GM12878 (cell line): ENCODE results near the gene RAPH1. TPM values are rescaled to one million over a fixed set of nuclear protein-coding genes. Genes with fewer than 3 reads are reported as not detected.

Experiments
- ATAC-seq: fragments of 200-7000 bp; cut with Tn5 transposase; 3 replicates; pipeline ENCODE4 v1.9.1; 2020; ENCODE audit warnings: mild to moderate bottlenecking, moderate library complexity
- BruUV-seq: library from RNA; stranded (reverse); fragments of 400-500 nt; replicated peaks from 2 replicates; lab custom pipeline; 2021; lab: Mats Ljungman, UMichigan
- CTCF ChIA-PET: fragments of 300-600 bp; sonication (Branson Sonifier 250); formaldehyde crosslinking; extraction: SDS; loops from one replicate; lab custom pipeline; 2021; ENCODE audit warnings: inconsistent platforms; lab: Yijun Ruan, JAX
- POLR2A ChIA-PET: fragments of 350-600 bp; formaldehyde crosslinking; extraction: SDS; loops from one replicate; lab custom pipeline; 2021; ENCODE audit warnings: inconsistent platforms; lab: Charles Lee
- RAD21 ChIA-PET: fragments of 300-600 bp; sonication (Branson Sonifier 250); formaldehyde crosslinking; loops from one replicate; lab custom pipeline; 2023; ENCODE audit warnings: antibody characterized with exemption; ENCODE audit not compliant: unreplicated experiment; lab: Charles Lee
- SMC1A ChIA-PET: fragments of 300-600 bp; sonication (Branson Sonifier 250); formaldehyde crosslinking; loops from one replicate; lab custom pipeline; 2023; ENCODE audit not compliant: unreplicated experiment, uncharacterized antibody; lab: Charles Lee
- DNase-seq: peaks from one replicate; pipeline ENCODE4 v3.0.0-alpha.2; 2011; ENCODE audit warnings: low read depth, low spot score
- FAIRE-seq: peaks from 3 replicates; lab custom pipeline; 2011; peaks lifted over from hg19 to GRCh38; lab: Jason Lieb, UNC
- H2AFZ ChIP-seq: 2 replicates; pipeline ENCODE4 v1.6.0; 2011; ENCODE audit warnings: low read depth, low read length, control low read depth; ENCODE audit not compliant: control insufficient read depth
- H3K27ac ChIP-seq: 2 replicates; pipeline ENCODE4 v1.5.1; 2011; ENCODE audit warnings: control low read depth; ENCODE audit not compliant: control insufficient read depth, insufficient read depth
- H3K27me3 ChIP-seq, 2 experiments: replicated peaks in 1 of 2; 2 replicates each; pipeline versions ENCODE4 v1.6.0 to v1.6.1; 2011; ENCODE audit warnings: low read length in 1 of 2; ENCODE audit not compliant: control insufficient read depth in 2 of 2, insufficient read depth in 2 of 2
- H3K36me3 ChIP-seq, 2 experiments: 2 replicates each; pipeline ENCODE4 v1.5.1; 2011; ENCODE audit warnings: low read length in 1 of 2; ENCODE audit not compliant: control insufficient read depth in 2 of 2, insufficient read depth in 2 of 2
- H3K4me1 ChIP-seq: 2 replicates; pipeline ENCODE4 v1.6.1; 2011; ENCODE audit warnings: mild to moderate bottlenecking, low read length, moderate library complexity, mixed read lengths; ENCODE audit not compliant: control insufficient read depth, insufficient read depth
- H3K4me2 ChIP-seq: 2 replicates; pipeline ENCODE4 v1.6.0; 2011; ENCODE audit warnings: control low read depth; ENCODE audit not compliant: control insufficient read depth, insufficient read depth
- H3K4me3 ChIP-seq: fragments of 200-600 bp; sonication (generic); 2 replicates; pipeline ENCODE4 v1.5.1; 2016
- H3K79me2 ChIP-seq: 2 replicates; pipeline ENCODE4 v1.6.0; 2011; ENCODE audit warnings: low read length; ENCODE audit not compliant: control insufficient read depth, insufficient read depth
- H3K9ac ChIP-seq: 2 replicates; pipeline ENCODE4 v1.8.0; 2011; ENCODE audit warnings: low read length, control low read depth, mixed read lengths; ENCODE audit not compliant: control insufficient read depth, insufficient read depth
- H3K9me3 ChIP-seq: replicated peaks from 3 replicates; pipeline ENCODE4 v1.5.1; 2011; ENCODE audit warnings: mild to moderate bottlenecking, low read length; ENCODE audit not compliant: control insufficient read depth, insufficient read depth
- H4K20me1 ChIP-seq: 2 replicates; pipeline ENCODE4 v1.6.0; 2011; ENCODE audit not compliant: control insufficient read depth, insufficient read depth
- ASH2L ChIP-seq: fragments of 300-600, 200-600 bp; sonication (generic); IDR thresholded peaks from 2 replicates; pipeline ENCODE4 v1.6.1; 2017; ENCODE audit warnings: low read depth, mild to moderate bottlenecking, borderline replicate concordance
- CBFB ChIP-seq: IDR thresholded peaks from 2 replicates; pipeline ENCODE4 v1.6.1; 2016; ENCODE audit warnings: antibody characterized with exemption, low read depth
- CEBPZ ChIP-seq: fragments of 150-350 bp; IDR thresholded peaks from 2 replicates; pipeline ENCODE4 v1.6.1; 2016; ENCODE audit warnings: low read depth, low read length
- CHD2 ChIP-seq: IDR thresholded peaks from 2 replicates; pipeline ENCODE4 v1.6.1; 2011; ENCODE audit warnings: low read depth, low read length, improper control_type of control experiment, borderline replicate concordance
- CREM ChIP-seq: IDR thresholded peaks from 2 replicates; pipeline ENCODE4 v1.6.1; 2014; ENCODE audit warnings: antibody characterized with exemption, low read depth
- GATAD2B ChIP-seq: fragments of 450-650 bp; conservative IDR thresholded peaks from 2 replicates; pipeline ENCODE4 v1.6.1; 2017; ENCODE audit warnings: low read depth, mild to moderate bottlenecking, moderate library complexity
- IRF5 ChIP-seq: fragments of 450-650 bp; IDR thresholded peaks from 2 replicates; pipeline ENCODE4 v1.6.1; 2017; ENCODE audit warnings: borderline replicate concordance
- KDM1A ChIP-seq: fragments of 200-600 bp; sonication (generic); IDR thresholded peaks from 2 replicates; pipeline ENCODE4 v1.6.1; 2016; ENCODE audit warnings: borderline replicate concordance
- PML ChIP-seq: IDR thresholded peaks from 2 replicates; pipeline ENCODE4 v1.6.1; 2012; ENCODE audit warnings: low read length, inconsistent platforms
- RAD51 ChIP-seq: fragments of 450-650 bp; IDR thresholded peaks from 2 replicates; pipeline ENCODE4 v1.6.1; 2016; ENCODE audit warnings: moderate library complexity, mild to moderate bottlenecking, inconsistent platforms
- RELB ChIP-seq: fragments of 450-650 bp; IDR thresholded peaks from 2 replicates; pipeline ENCODE4 v1.6.1; 2017; ENCODE audit warnings: low read depth, mild to moderate bottlenecking, moderate library complexity
- RFX5 ChIP-seq: IDR thresholded peaks from 2 replicates; pipeline ENCODE4 v1.6.1; 2011; ENCODE audit warnings: low read depth, low read length, improper control_type of control experiment
- SREBF2 ChIP-seq: IDR thresholded peaks from 2 replicates; pipeline ENCODE4 v1.6.1; 2012; ENCODE audit warnings: mild to moderate bottlenecking, low read length
- STAT1 ChIP-seq: fragments of 450-650 bp; conservative IDR thresholded peaks from 2 replicates; pipeline ENCODE4 v1.6.1; 2014; ENCODE audit warnings: antibody characterized with exemption, mild to moderate bottlenecking
- STAT3 ChIP-seq: IDR thresholded peaks from 2 replicates; pipeline ENCODE4 v1.6.1; 2011; ENCODE audit warnings: low read depth, low read length, improper control_type of control experiment
- SUZ12 ChIP-seq: fragments of 200-600 bp; sonication (generic); IDR thresholded peaks from one replicate; pipeline ENCODE4 v1.6.1; 2018; ENCODE audit warnings: antibody characterized with exemption, mild to moderate bottlenecking; ENCODE audit not compliant: unreplicated experiment
- WGBS: methylation state at CpG from one replicate; pipeline ENCODE4 v1.1.6; 2016; ENCODE audit warnings: low lambda C conversion rate; ENCODE audit not compliant: insufficient replicate concordance, insufficient coverage; ENCODE audit errors: missing lambda C conversion rate; 5-methylcytosine and 5-hydroxymethylcytosine counted together
- in situ Hi-C: fragments of 300-500 bp; cut with MboI; formaldehyde crosslinking; loops from 9 replicates; pipeline ENCODE4 v1.14.3; 2018; ENCODE audit warnings: mixed read lengths
- intact Hi-C: fragments of 100-400 bp; cut with micrococcal nuclease; formaldehyde crosslinking; loops from one replicate; pipeline ENCODE4 v1.14.2; 2022; ENCODE audit not compliant: unreplicated experiment
- polyA plus RNA-seq, 11 experiments: library from polyadenylated mRNA; depleted of rRNA in 4 of 11; unstranded in 6 of 11; stranded (reverse) in 5 of 11; fragments of >200 nt; fragmentation: Nextera tagmentation in 4 of 11; fragmentation: Illumina TruSeq in 1 of 11; extraction: Ambion mirVana in 4 of 11; extraction: Trizol in 1 of 11; gene quantifications; 1 replicate in 1 of 11; 2 replicates in 10 of 11; pipeline versions ENCODE4 v1.2.1 to v1.2.3, GENCODE V29; 2011 to 2016; ENCODE audit warnings: inconsistent platforms in 2 of 11, missing spikeins in 2 of 11, low read depth in 1 of 11
- total RNA-seq, 4 experiments: library from RNA; depleted of rRNA in 3 of 4; stranded (reverse); fragments of >200 nt in 3 of 4; fragmentation: Illumina TruSeq in 1 of 4; extraction: Trizol in 1 of 4; gene quantifications; 2 replicates each; pipeline versions ENCODE4 v1.2.1 to v1.2.3, GENCODE V29; 2013 to 2021
- TF ChIP-seq, protein P1 (sequence below): IDR thresholded peaks from 2 replicates; pipeline ENCODE4 v1.6.1; 2011; ENCODE audit warnings: low read depth, low read length, improper control_type of control experiment, borderline replicate concordance
- TF ChIP-seq, protein P2 (sequence below): IDR thresholded peaks from 2 replicates; pipeline ENCODE4 v1.6.1; 2012; ENCODE audit warnings: low read depth, low read length, improper control_type of control experiment

The RAPH1 gene
- total and polyA plus RNA-seq, 10 of the 15 experiments (the other 5 are each of a cell fraction or from before 2014, with no cell fraction given), result 0.09 to 0.90 (median 0.21) TPM; not detected in 7

DNA sequence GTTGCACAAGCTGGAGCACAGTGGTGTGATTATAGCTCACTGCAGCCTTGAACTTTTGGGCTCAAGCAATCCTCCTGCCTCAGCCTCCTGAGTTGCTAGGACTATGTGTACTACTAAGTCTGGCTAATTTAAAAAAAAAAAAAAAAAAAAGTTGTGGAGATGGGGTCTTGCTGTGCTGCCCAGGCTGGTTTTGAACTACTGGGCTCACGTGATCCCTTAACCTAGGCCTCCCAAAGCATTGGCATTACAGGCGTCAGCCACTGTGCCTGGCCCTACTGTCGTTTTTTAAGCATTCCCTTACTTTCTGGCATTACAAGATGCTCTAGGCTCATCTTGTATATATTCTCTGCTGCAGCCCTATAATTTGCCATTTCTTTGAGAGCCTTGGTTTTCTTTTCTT lies 88.3 kb downstream of the RAPH1 start:
- Histone ChIP-seq H3K9ac (no peak overlapping the region), H4K20me1 (no peaks in the 10 kb centered on the region), H3K9me3 (no peaks in the 10 kb centered on the region), H3K36me3 (no peaks in the 10 kb centered on the region), H2AFZ (no peak overlapping the region), H3K27ac (no peak overlapping the region), H3K4me2 (no peak overlapping the region), H3K4me3 (no peak overlapping the region), H3K79me2 (no peaks in the 10 kb centered on the region), H3K4me1 (no peaks in the 10 kb centered on the region), H3K27me3 (no peaks in the 10 kb centered on the region)
- in situ Hi-C loops (loop anchor here (10.0 kb wide), 1 partner anchor 872 kb away; no protein-coding TSS in a partner anchor), intact Hi-C loops (no loop called here)
- no peak for FAIRE-seq
- no peak for DNase-seq
- RAD21 ChIA-PET, result no interaction called here
- SMC1A ChIA-PET, result no interaction called here
- WGBS, result 80% methylated on average over 3 of the region's 3 CpGs
- no TSS peak for BruUV-seq
- no peak for ATAC-seq
- CTCF ChIA-PET, result interaction anchor here (1.8 kb wide), 1 partner anchor 221 kb away, joined by 6 read pairs; no protein-coding TSS in a partner anchor
- POLR2A ChIA-PET, result no interaction called here
- no peak for TF ChIP-seq SREBF2
- no peak for TF ChIP-seq IRF5
- TF ChIP-seq CBFB, result no peak
- TF ChIP-seq GATAD2B, result no peak
- TF ChIP-seq CHD2, result no peak
- TF ChIP-seq RAD51, result no peak
- no peak for TF ChIP-seq SUZ12
- TF ChIP-seq, protein P1, sequence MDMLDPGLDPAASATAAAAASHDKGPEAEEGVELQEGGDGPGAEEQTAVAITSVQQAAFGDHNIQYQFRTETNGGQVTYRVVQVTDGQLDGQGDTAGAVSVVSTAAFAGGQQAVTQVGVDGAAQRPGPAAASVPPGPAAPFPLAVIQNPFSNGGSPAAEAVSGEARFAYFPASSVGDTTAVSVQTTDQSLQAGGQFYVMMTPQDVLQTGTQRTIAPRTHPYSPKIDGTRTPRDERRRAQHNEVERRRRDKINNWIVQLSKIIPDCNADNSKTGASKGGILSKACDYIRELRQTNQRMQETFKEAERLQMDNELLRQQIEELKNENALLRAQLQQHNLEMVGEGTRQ, result no peak
- TF ChIP-seq RFX5, result no peak
- no peak for TF ChIP-seq KDM1A
- no peak for TF ChIP-seq PML
- TF ChIP-seq RELB, result no peak
- TF ChIP-seq ASH2L, result no peak
- TF ChIP-seq, protein P2, sequence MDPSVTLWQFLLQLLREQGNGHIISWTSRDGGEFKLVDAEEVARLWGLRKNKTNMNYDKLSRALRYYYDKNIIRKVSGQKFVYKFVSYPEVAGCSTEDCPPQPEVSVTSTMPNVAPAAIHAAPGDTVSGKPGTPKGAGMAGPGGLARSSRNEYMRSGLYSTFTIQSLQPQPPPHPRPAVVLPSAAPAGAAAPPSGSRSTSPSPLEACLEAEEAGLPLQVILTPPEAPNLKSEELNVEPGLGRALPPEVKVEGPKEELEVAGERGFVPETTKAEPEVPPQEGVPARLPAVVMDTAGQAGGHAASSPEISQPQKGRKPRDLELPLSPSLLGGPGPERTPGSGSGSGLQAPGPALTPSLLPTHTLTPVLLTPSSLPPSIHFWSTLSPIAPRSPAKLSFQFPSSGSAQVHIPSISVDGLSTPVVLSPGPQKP, result no peak
- no peak for TF ChIP-seq CEBPZ
- TF ChIP-seq STAT3, result no peak
- TF ChIP-seq CREM, result no peak
- TF ChIP-seq STAT1, result no peak
